Measurements from ENCODE around the gene ARHGEF1.

GRCh38 chr19:41933693-41934426, 50.9 kb downstream of the ARHGEF1 start:
- no peak for TF ChIP-seq CTCF (IDR thresholded peaks at IDR 0.05)
- no peak for TF ChIP-seq ZFX (IDR thresholded peaks at IDR 0.05; ENCODE audit: borderline replicate concordance)
